ENCODE data around the gene CCDC85B.
A peak's percentile ranks its signal among the peaks of the same experiment; 100 is the strongest.

CCDC85B gene

DNA sequence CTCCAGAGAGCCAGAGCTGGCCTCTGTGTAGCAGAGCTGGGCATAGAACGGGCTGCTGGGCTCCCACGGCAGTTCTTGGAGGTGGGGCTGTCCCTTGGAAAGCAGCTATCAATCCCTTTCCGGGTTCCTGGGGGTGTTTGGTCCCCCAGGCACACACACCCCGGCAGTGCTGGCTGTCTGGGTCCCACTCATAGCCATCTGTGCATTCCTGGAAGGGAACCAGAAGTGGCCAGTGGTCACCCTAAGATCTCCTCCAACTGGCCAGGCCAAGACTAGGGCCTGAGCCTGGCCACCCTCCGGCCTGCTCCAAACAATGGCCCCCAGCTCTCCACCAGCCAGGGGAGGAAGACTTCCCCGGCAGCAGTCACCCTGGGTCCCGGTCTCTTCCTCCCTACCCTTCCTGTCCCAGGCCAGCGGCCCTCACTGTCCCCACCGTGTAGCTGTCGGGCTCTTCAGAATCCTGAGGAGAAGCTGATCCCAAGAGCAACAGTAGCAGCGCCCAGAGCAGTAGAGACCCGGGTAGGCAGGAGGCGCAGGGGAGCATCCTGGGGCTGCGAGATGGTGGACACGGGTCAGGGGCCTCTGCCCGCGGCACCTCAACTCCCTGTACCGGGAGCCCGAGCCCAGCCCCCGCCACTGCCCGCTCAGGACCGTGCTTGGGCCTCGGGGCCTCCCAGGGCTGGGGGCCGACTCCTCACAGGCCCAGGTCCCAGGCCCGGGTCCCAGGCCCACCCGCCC lies 18.5 kb upstream of the CCDC85B start:
- no peaks in the 10 kb centered on the region for H3K9me3 ChIP-seq (ENCODE audit: control insufficient read depth, low read length)
- peaks cover 21% of the 10 kb centered on the region for H3K4me1 ChIP-seq (ENCODE audit: control insufficient read depth, insufficient read depth, low read length)
- peak overlapping the region; percentile 86 for H3K4me3 ChIP-seq (ENCODE audit: low read length)
- H3K36me3 ChIP-seq (ENCODE audit: control insufficient read depth, insufficient read depth, low read length, severe bottlenecking): peaks cover 30% of the 10 kb centered on the region
- H3K27me3 ChIP-seq (replicated peaks; ENCODE audit: control insufficient read depth, insufficient read depth, low read length): no peaks in the 10 kb centered on the region
- peak overlapping the region; percentile 95 for H3K9ac ChIP-seq (ENCODE audit: low read length)
- DNase-seq (ENCODE audit: low read depth): peak; percentile 61

DNA sequence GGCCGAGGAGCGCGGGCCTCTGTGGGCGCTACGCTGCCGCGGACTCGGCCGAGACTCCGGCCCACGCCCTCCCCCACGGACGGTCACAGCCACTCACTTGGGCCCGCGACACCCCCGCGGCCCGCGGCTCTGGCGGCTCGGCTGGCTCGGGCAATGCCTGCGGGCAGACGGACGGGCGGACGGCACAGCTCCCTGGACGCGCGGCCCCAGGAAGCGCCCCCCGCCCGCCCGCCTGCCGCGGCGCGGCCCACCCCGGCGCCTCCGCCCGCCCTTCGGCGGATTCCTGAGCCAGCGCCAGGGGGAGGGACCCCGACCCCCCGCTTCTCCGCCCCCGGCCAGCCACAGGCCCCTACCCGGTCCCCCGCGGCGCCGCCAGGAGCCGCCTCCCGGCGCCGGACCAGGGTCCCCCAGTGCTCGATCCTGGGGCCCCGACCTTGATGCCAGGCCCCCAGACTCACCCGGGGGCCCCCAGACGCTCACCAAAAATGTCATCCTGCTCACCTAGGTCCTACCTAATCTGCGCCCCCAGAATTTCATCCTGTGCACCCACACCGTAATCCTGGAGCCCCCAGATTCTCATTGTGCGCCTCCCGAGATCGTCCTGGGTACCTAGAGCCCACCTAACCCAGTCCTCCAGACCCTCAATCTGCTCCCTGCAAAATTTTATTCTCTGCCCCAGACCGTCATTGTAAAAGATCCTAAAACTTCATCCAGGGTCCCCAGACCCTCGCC lies 17.7 kb upstream of the CCDC85B start, which contains the start of gene EFEMP2:
Gene EFEMP2 (minus strand): TSS at position 215 of the 732 bp plus-strand sequence. CDS start 446 bp downstream, outside the sequence.
- DNase-seq (ENCODE audit: low read depth): peak; percentile 78
- H3K4me3 ChIP-seq (ENCODE audit: low read length): peak within 1 kb of the TSS; percentile 89
- H3K27me3 ChIP-seq (replicated peaks; ENCODE audit: control insufficient read depth, insufficient read depth, low read length): no peaks in the 10 kb centered on the region
- H3K9me3 ChIP-seq (ENCODE audit: control insufficient read depth, low read length): no peaks in the 10 kb centered on the region
- H3K4me1 ChIP-seq (ENCODE audit: control insufficient read depth, insufficient read depth, low read length): peaks cover 21% of the 10 kb centered on the region
- peaks cover 24% of the 10 kb centered on the region for H3K36me3 ChIP-seq (ENCODE audit: control insufficient read depth, insufficient read depth, low read length, severe bottlenecking)
- peak within 1 kb of the TSS; percentile 95 for H3K9ac ChIP-seq (ENCODE audit: low read length)

DNA sequence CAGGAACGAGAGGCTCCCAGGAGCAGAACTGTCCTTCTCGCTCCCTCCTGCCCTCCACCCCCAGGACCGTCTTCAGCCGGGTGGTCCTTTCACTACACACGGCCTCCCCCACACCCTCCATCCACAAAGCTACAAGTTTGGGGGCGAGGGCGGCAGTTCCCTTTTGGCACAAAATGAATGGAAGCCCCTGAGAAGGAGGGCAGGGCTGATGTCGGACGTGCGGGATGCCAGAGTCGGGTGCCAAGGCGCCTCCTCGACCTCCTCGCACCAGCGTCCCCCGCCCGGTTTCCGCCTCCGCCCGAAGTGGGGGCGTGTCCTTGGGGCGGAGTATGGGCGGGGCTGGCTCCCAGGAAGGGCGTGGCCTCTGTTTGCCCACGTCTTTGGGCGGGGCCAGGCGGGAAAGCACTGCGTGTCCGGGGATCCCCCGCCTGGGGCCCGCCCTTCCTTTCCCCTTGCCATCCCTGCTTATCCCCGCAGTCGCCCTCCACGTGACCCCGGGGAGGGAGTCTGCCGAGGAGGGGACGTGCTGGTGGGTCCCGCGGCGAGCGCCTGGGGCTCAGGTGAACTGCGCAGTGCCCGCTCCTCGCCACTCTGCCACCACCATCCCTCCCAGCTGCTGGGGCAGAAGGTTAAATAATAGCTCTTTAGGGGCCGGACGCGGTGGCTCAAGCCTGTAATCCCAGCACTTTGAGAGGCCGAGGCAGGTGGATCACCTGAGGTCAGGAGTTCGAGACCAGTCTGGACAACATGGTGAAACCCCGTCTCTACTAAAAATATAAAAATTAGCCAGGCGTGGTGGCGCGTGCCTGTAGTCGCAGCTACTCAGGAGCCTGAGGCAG lies 16.9 kb upstream of the CCDC85B start:
- peak overlapping the region; percentile 89 for H3K4me3 ChIP-seq (ENCODE audit: low read length)
- peaks cover 16% of the 10 kb centered on the region for H3K36me3 ChIP-seq (ENCODE audit: control insufficient read depth, insufficient read depth, low read length, severe bottlenecking)
- no peaks in the 10 kb centered on the region for H3K9me3 ChIP-seq (ENCODE audit: control insufficient read depth, low read length)
- H3K9ac ChIP-seq (ENCODE audit: low read length): peak overlapping the region; percentile 95
- DNase-seq (ENCODE audit: low read depth): peak; percentile 99
- no peaks in the 10 kb centered on the region for H3K27me3 ChIP-seq (replicated peaks; ENCODE audit: control insufficient read depth, insufficient read depth, low read length)
- H3K4me1 ChIP-seq (ENCODE audit: control insufficient read depth, insufficient read depth, low read length): peaks cover 21% of the 10 kb centered on the region

DNA sequence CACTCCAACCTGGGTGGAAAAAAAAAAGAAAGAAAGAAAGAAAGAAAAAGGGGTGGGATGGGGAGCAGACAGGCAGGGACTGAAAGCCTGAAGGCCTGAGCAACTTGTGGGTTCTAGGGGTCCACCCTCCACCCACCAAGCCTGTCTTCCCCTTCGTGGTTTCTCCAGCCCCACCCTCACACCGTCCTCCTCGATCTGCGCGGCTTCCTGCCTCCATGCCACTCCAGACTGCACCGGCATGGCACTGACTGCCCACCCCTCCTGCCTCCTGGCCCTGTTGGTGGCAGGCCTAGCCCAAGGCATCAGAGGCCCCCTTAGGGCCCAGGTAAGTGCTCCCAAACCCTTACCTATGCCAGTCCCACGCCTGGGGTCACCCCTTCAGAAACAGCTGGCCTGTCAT lies 10.9 kb upstream of the CCDC85B start, which contains the start of gene CTSW:
Gene CTSW (plus strand): TSS at position 221 of the 400 bp plus-strand sequence. CDS start 18 bp downstream, at position 239.
- no peak within 1 kb of the TSS for H3K4me3 ChIP-seq (ENCODE audit: low read length)
- no peak for DNase-seq (ENCODE audit: low read depth)

DNA sequence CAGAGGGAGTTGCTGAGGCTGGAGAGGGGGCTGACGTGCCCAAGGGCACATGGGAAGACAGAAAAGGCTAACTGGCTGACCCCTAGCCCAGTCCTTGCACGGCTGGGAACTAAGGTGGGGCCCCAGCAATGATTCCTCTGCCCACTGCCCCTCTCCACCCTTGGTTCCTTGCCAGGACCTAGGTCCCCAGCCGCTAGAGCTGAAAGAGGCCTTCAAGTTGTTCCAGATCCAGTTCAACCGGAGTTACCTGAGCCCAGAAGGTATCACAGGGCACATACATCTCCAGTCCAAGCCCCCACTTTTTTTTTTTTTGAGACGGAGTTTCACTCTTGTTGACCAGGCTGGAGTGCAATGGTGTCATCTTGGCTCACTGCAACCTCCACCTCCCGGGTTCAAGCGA lies 10.4 kb upstream of the CCDC85B start:
- H3K4me1 ChIP-seq (ENCODE audit: control insufficient read depth, insufficient read depth, low read length): no peaks in the 10 kb centered on the region
- no peaks in the 10 kb centered on the region for H3K9me3 ChIP-seq (ENCODE audit: control insufficient read depth, low read length)
- no peak overlapping the region for H3K9ac ChIP-seq (ENCODE audit: low read length)
- no peak for DNase-seq (ENCODE audit: low read depth)
- no peak overlapping the region for H3K4me3 ChIP-seq (ENCODE audit: low read length)
- no peaks in the 10 kb centered on the region for H3K27me3 ChIP-seq (replicated peaks; ENCODE audit: control insufficient read depth, insufficient read depth, low read length)
- H3K36me3 ChIP-seq (ENCODE audit: control insufficient read depth, insufficient read depth, low read length, severe bottlenecking): peaks cover 26% of the 10 kb centered on the region

More for the DNA sequence above, 10.9 kb upstream of the CCDC85B start, which contains the start of gene CTSW:
- Histone ChIP-seq H3K27me3 (replicated peaks; ENCODE audit: control insufficient read depth, insufficient read depth, low read length) (no peaks in the 10 kb centered on the region), H3K9me3 (ENCODE audit: control insufficient read depth, low read length) (no peaks in the 10 kb centered on the region), H3K36me3 (ENCODE audit: control insufficient read depth, insufficient read depth, low read length, severe bottlenecking) (peaks cover 22% of the 10 kb centered on the region), H3K9ac (ENCODE audit: low read length) (no peak within 1 kb of the TSS), H3K4me1 (ENCODE audit: control insufficient read depth, insufficient read depth, low read length) (no peaks in the 10 kb centered on the region)

DNA sequence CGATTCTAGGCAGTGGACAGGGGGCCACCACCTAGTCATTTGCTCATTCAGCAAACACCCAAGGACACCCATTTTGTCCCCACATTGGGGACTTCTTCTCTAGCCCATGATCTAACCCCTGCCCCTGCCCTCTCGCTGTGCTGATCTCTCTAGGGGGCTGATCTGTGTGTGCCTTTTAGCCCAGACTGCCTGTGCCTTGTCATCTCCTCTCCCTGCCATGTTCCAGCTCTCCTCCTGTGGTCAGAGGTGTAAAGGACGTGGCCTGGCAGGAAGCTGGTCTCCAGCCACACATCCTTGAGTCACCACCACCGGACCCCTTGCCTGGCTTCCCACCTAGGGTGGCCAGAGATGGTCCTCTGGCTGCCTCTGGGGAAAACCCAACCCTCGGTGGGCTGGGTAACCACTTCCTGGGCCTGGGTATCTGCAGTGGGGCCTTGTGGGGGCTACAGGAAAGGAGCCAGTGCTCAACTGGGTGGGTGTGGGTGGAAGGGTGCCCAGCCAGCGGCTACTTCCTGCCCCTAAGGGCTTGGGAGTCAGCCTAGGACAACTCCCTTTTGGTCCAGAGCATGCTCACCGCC lies 9.5 kb upstream of the CCDC85B start:
- no peaks in the 10 kb centered on the region for H3K9me3 ChIP-seq (ENCODE audit: control insufficient read depth, low read length)
- H3K4me1 ChIP-seq (ENCODE audit: control insufficient read depth, insufficient read depth, low read length): no peaks in the 10 kb centered on the region
- DNase-seq (ENCODE audit: low read depth): no peak
- H3K4me3 ChIP-seq (ENCODE audit: low read length): no peak overlapping the region
- no peak overlapping the region for H3K9ac ChIP-seq (ENCODE audit: low read length)
- no peaks in the 10 kb centered on the region for H3K27me3 ChIP-seq (replicated peaks; ENCODE audit: control insufficient read depth, insufficient read depth, low read length)
- peaks cover 34% of the 10 kb centered on the region for H3K36me3 ChIP-seq (ENCODE audit: control insufficient read depth, insufficient read depth, low read length, severe bottlenecking)

GRCh38 chr11:65882120-65883057 lies 8.1 kb upstream of the CCDC85B start:
- no peak overlapping the region for H3K4me3 ChIP-seq (ENCODE audit: low read length)
- DNase-seq (ENCODE audit: low read depth): no peak

DNA sequence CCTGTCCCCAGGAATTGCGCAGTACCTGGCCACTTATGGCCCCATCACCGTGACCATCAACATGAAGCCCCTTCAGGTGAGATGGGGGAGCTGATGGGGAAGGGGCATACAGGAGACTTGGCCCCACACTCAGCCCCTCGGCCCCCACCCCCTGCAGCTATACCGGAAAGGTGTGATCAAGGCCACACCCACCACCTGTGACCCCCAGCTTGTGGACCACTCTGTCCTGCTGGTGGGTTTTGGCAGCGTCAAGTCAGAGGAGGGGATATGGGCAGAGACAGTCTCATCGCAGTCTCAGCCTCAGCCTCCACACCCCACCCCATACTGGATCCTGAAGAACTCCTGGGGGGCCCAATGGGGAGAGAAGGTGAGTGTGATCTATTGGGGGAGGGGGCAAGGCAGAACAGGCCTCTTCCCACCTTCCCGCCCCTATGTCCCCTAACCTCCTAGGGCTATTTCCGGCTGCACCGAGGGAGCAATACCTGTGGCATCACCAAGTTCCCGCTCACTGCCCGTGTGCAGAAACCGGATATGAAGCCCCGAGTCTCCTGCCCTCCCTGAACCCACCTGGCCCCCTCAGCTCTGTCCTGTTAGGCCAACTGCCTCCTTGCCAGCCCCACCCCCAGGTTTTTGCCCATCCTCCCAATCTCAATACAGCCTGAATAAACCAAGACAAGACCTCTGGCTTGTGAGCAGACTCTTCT lies 7.3 kb upstream of the CCDC85B start:
- Histone ChIP-seq H3K36me3 (ENCODE audit: control insufficient read depth, insufficient read depth, low read length, severe bottlenecking) (peaks cover 45% of the 10 kb centered on the region), H3K4me3 (ENCODE audit: low read length) (no peak overlapping the region), H3K27me3 (replicated peaks; ENCODE audit: control insufficient read depth, insufficient read depth, low read length) (no peaks in the 10 kb centered on the region), H3K9ac (ENCODE audit: low read length) (no peak overlapping the region), H3K4me1 (ENCODE audit: control insufficient read depth, insufficient read depth, low read length) (peaks cover 16% of the 10 kb centered on the region), H3K9me3 (ENCODE audit: control insufficient read depth, low read length) (no peaks in the 10 kb centered on the region)
- no peak for DNase-seq (ENCODE audit: low read depth)

More at GRCh38 chr11:65882120-65883057, 8.1 kb upstream of the CCDC85B start:
- H3K36me3 ChIP-seq (ENCODE audit: control insufficient read depth, insufficient read depth, low read length, severe bottlenecking): peaks cover 45% of the 10 kb centered on the region
- no peaks in the 10 kb centered on the region for H3K9me3 ChIP-seq (ENCODE audit: control insufficient read depth, low read length)
- no peak overlapping the region for H3K9ac ChIP-seq (ENCODE audit: low read length)
- no peaks in the 10 kb centered on the region for H3K27me3 ChIP-seq (replicated peaks; ENCODE audit: control insufficient read depth, insufficient read depth, low read length)
- H3K4me1 ChIP-seq (ENCODE audit: control insufficient read depth, insufficient read depth, low read length): peaks cover 11% of the 10 kb centered on the region

- no peak for DNase-seq (ENCODE audit: low read depth)
- no peaks in the 10 kb centered on the region for H3K9me3 ChIP-seq (ENCODE audit: control insufficient read depth, low read length)
- no peak overlapping the region for H3K4me3 ChIP-seq (ENCODE audit: low read length)
- H3K27me3 ChIP-seq (replicated peaks; ENCODE audit: control insufficient read depth, insufficient read depth, low read length): no peaks in the 10 kb centered on the region
- H3K36me3 ChIP-seq (ENCODE audit: control insufficient read depth, insufficient read depth, low read length, severe bottlenecking): peaks cover 45% of the 10 kb centered on the region
- peaks cover 22% of the 10 kb centered on the region for H3K4me1 ChIP-seq (ENCODE audit: control insufficient read depth, insufficient read depth, low read length)
- H3K9ac ChIP-seq (ENCODE audit: low read length): no peak overlapping the region
These were observed 6.4 kb upstream of the CCDC85B start for GRCh38 chr11:65883786-65884715.
